ENCODE data around the gene TRIM41.

The TRIM41 gene

GRCh38 chr5:181184845-181185216 is 38.2 kb upstream of the TRIM41 start:
- H3K4me3 ChIP-seq (ENCODE audit: low read depth, low read length) = no peak overlapping the region; the same call in 1 of the 2 replicates
- DNase-seq (ENCODE audit: low read depth) = no peak
- TF ChIP-seq CTCF (IDR thresholded peaks at IDR 0.05; ENCODE audit: control insufficient read depth, extremely low read depth, insufficient read depth) = no peak

- no peak overlapping the region for H3K4me3 ChIP-seq (ENCODE audit: low read depth, low read length)
- no peak for DNase-seq (ENCODE audit: low read depth)
- TF ChIP-seq CTCF (IDR thresholded peaks at IDR 0.05; ENCODE audit: control insufficient read depth, extremely low read depth, insufficient read depth) = no peak
These were observed 37.5 kb upstream of the TRIM41 start for GRCh38 chr5:181185560-181185959.

GRCh38 chr5:181186022-181186421 is 37.1 kb upstream of the TRIM41 start:
- no peak for TF ChIP-seq CTCF (IDR thresholded peaks at IDR 0.05; ENCODE audit: control insufficient read depth, extremely low read depth, insufficient read depth)
- H3K4me3 ChIP-seq (ENCODE audit: low read depth, low read length) = no peak overlapping the region
- DNase-seq (ENCODE audit: low read depth) = no peak

GRCh38 chr5:181186986-181187499 is 36.0 kb upstream of the TRIM41 start:
- DNase-seq (ENCODE audit: low read depth) = no peak
- no peak for TF ChIP-seq CTCF (IDR thresholded peaks at IDR 0.05; ENCODE audit: control insufficient read depth, extremely low read depth, insufficient read depth)
- peak overlapping the region; percentile 64 for H3K4me3 ChIP-seq (ENCODE audit: low read depth, low read length)

GRCh38 chr5:181187500-181188213 is 35.4 kb upstream of the TRIM41 start:
- H3K4me3 ChIP-seq (ENCODE audit: low read depth, low read length) = peak overlapping the region; percentile 64
- no peak for TF ChIP-seq CTCF (IDR thresholded peaks at IDR 0.05; ENCODE audit: control insufficient read depth, extremely low read depth, insufficient read depth)
- peak; percentile 80 for DNase-seq (ENCODE audit: low read depth)

- no peak for DNase-seq (ENCODE audit: low read depth)
- TF ChIP-seq CTCF (IDR thresholded peaks at IDR 0.05; ENCODE audit: control insufficient read depth, extremely low read depth, insufficient read depth) = no peak
- peak overlapping the region; percentile 64 for H3K4me3 ChIP-seq (ENCODE audit: low read depth, low read length)
These were observed 34.2 kb upstream of the TRIM41 start for GRCh38 chr5:181188700-181189362.
